GM20431 (cell line): ENCODE results near the gene CD79B.
"Not testable (repeated sequence)": the region's sequence is repeated elsewhere in the genome, so short reads cannot be mapped to it uniquely, and the experiment has no call there.

Source experiments
- in situ Hi-C: fragments of 300-500 bp; cut with MseI, MboI; formaldehyde crosslinking; loops from one replicate; pipeline ENCODE4 v1.15.0; 2020; ENCODE audit warnings: low sequenced_read_pairs; ENCODE audit not compliant: unreplicated experiment

CD79B gene

GRCh38 chr17:63885119-63885518 is 47.0 kb downstream of the CD79B start:
- in situ Hi-C loops = not testable (repeated sequence)

GRCh38 chr17:63882626-63883126 is 49.5 kb downstream of the CD79B start:
- in situ Hi-C loops = not testable (repeated sequence)

- in situ Hi-C loops = no loop called here
Measured at GRCh38 chr17:63881935-63882601, 50.1 kb downstream of the CD79B start, which contains the start of gene GH2. Gene GH2 (minus strand): TSS chr17:63881944. CDS start chr17:63881801, 143 bp downstream.

- in situ Hi-C loops = not testable (repeated sequence)
Measured at GRCh38 chr17:63881337-63881736, 50.8 kb downstream of the CD79B start.

GRCh38 chr17:63880706-63881105 is 51.4 kb downstream of the CD79B start:
- in situ Hi-C loops = no loop called here
